ENCODE results near the gene EWSR1.

- no peak for TF ChIP-seq CTCF (IDR thresholded peaks at IDR 0.05; ENCODE audit: insufficient read depth, low read depth, low read length)
- no peak for TF ChIP-seq EZH2 (IDR thresholded peaks at IDR 0.05; ENCODE audit: insufficient read depth, low read length)
These were observed 41.6 kb upstream of the EWSR1 start for GRCh38 chr22:29226351-29226981.

All from astrocyte (in vitro differentiated cells and primary cell).